Suppressor macrophage treated with lipopolysaccharide for 1 hour (primary cell): ENCODE measurements around the gene CC2D2A.

Experiments
- DNase-seq, 3 donors: peaks; one replicate each; pipeline ENCODE4 v3.0.0-alpha.2; 2020 to 2022

CC2D2A gene

DNA sequence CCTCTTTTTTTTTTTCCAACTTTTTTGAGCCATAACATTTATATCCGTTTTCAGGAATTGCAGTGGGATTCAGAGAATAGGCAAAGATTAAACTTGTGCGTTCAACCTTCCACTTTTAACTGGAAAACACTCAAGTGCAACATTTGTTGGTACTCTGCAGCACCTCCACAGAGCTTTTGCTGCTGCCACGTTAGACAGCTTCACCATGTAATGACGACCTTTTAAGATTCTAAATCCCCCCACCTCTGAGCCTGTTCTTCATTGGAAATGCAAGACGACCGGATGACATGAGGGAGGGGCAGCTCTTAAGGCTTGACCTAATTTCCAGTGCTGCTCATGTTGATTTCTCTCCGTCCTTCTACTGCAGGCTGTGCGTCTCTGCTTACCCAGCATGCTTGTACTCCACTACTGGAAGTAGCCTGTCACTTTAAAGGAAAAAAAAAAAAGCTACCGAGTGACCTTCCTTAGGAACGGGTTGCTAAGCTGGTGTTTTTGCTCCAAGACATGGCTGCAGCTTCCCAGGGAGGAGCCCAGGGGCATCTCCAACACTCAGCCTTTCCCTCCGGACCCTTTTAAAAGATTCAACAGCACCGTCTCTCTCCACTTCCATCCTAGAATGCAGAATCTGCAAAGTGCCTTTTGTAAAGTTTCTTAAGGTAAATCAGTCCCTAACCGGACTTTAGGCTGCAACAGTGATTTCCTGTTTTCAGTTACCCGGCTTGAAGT lies at the start of gene CC2D2A:
Gene CC2D2A, plus strand, starts transcription at position 481 of the 726 bp plus-strand sequence. CDS start 6,051 bp downstream, outside the sequence.
- peak; percentile 32 to 47 (median 40) for DNase-seq

DNA sequence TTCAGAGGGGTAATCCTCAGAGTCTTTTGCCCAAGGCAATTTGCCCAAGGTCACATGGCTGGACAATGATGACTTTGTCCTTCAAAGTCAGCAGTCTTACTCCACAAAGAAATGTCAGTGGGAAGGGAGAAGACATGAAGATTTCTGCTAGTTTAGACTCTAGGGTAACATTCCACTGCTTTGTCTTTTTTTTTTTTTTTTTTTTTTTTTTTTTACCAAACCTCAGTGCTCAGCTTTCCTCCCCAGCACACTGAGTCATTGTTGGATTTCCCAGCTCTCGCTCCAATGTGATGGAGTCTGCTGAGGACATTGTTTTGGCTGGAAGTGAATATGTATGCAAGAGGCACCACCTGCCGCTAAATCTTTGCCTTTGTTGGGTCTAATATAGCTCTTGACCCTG lies 49.0 kb upstream of the CC2D2A start:
- peak; percentile 45 to 64 (median 60) for DNase-seq

DNA sequence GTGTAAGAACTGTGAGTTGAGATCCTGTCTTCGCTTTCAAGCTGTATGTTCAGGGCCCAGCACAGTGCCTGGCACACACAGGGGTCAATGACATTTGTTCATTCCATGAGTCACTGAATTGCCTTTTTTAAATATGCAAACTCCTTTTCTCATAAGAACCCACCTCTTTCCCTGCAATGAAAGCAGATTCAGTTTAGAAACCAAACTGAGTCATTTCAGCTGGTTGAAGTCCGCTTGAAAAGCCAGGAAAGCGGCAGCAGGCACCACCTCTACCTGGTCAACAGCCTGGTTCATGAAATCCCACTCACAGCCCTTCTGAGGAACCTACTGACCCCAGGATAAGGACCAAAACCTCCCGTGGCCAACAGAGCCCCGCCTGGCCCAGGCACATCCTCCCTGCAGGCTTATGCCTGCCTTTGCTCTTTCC lies 46.4 kb upstream of the CC2D2A start:
- DNase-seq = peak in 1 of 3 donors; percentile 28

DNA sequence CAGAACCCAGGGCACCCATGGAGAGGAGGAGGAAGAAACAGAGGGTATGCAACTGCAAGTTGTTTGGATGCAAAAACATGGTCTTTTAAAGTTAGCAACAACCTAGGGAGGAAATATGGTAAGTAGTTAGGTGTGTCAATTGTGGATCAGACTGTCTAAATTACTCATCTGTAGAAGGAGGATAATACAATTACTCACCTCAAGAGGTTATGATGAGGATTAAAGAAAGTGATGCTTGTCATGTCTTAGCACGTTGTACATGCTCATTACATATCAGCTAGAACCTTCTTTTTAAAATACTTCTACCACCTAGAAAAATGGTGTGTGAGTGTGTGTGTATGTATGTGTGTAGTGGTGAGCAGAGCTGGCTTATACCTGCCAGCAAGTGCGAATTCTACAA lies 44.2 kb upstream of the CC2D2A start:
- DNase-seq = no peak

DNA sequence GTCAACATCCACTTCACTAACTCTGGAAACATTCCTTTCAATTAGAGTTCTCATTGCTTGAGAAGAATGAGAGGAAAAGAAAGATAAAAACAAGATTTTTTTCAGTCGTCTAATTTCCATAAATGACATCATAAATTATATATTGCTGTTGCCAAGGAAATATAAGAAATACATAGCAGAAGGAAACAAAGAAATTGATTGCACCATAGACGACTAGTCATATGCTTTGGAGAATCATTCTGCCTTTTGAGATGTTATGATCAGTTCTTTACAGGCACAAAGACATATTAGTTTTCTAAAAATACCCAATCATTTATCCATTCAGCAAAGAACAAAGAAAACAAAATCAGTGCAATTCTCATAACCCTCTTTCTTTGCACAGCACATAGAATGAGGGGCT lies 42.5 kb upstream of the CC2D2A start:
- DNase-seq = peak in 2 of 3 donors; percentile 58 to 73

DNA sequence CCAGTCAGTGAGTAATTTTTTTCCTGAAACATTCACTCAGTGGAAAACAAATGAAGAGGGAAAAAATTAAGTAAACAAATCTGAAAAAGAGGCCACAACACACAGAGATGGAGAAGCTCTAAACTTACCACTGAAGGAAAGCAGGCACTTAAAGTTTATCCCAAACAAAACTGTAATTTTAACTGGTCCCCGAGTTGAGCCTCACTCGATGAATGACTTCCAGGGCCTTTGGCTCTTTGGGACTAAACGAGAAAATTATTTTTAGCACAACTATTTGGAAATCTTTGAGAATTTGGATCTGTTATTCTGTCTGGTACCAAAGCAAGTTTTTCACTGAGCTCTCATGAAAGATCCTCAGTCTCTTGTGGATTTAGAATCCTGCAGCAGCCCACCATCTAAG lies 42.0 kb upstream of the CC2D2A start, which contains the start of gene C1QTNF7:
Gene C1QTNF7, plus strand, starts transcription at position 333 of the 400 bp plus-strand sequence. CDS start 7,711 bp downstream, outside the sequence.
- no peak for DNase-seq

DNA sequence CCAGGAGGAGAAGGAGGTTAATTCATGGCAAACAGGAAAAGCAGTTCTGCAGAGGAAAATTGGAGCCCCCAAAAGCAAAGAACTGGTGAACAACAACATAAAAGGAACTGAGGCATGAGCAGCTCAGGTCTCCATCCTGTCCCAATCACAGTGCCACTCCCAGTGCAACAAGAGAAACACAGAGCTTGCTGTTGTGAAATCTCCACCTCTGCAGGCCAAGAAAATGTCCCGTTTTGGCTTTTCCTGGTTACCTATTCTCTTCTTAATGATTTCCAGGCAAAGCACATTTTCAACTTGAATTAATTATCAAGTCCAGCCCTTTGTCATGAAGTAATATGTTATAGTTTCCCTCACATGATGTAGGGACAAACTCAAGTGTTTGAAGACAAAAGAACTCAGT lies 41.1 kb upstream of the CC2D2A start:
- no peak for DNase-seq

GRCh38 chr4:15434091-15434490 lies 35.6 kb upstream of the CC2D2A start:
- DNase-seq = peak; percentile 26 to 58 (median 41)

DNA sequence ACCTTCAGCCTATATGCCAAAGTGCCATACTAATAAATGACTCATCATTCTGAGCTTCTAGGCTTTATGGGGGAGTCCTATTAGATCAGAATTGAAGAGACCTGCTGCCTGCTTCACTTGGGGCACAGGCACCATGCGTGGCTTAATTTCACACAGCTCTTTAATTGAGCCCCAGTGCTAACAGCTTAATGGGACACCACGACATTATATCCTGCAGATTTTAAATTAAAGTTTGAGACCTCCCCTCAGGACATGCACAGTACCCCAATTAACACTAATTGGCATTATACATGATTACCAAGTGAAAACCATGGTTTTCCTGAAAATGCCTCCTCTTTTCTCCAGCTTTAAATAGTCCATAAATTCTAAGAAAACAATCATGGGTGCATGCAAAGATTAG lies 35.0 kb upstream of the CC2D2A start:
- no peak for DNase-seq

- DNase-seq = no peak
These were observed 33.2 kb upstream of the CC2D2A start for GRCh38 chr4:15436513-15436912.

DNA sequence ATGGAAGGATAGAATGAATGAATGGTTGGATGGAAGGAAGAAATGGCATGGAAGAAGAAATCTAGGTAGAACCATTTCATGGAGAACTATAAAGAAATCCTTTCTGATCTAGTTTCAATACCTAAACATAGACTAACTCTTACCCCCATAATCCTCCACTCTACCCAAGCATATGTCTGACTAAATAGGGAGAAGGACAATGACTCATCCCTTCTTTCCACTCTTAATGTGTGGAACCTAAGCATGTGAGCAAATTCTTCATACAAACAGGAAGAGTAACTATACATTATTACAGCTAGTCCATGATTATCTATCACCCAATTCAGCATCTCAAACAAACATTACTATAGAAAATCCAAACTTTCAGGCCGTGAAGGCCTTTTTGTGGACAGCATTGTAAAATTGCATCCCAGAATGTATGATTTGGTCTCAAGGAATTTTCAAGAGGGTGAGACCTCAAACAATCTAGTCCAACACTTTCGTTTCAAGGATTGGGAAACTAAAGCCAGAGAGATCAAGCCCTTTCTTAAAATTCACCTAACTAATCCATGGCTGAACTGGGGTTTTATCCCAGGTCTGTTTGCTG lies 30.6 kb upstream of the CC2D2A start:
- DNase-seq = peak; percentile 58 to 72 (median 72)

DNA sequence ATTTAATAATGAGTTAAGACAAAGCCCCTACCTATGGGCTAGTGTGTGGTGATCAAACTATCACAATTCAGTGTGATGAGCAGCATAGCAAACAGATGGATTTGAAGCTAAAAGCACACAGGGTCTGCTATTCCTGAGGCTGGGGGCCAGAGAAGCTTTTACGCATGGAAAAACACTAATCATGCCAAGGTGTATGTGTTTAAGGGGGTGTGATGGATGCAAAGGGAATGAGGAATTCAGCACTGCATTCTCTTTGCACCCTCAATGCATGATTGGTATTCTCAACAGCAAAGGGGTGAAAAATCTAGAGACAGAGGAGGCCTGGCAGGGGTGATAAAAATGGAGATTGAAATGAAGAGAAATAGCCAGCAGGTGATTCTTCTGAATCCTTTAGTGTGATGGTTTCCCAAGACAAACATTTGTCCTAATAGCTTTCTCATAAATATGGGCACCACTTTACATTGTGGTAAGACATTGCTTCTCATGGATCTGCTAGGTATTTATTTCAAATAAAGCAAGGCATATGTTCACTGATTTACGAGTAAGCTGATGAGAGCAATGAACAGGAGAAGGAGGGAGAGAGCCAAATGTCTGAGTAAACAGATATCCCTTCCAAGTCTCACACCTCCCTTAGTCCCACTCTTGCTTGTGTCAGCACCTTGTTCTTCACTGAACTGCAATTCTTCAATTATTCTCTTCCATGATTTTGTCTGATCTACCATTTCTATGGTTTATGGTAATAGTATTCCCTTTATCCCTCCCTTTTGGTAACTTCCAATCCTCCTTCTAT lies 26.1 kb upstream of the CC2D2A start:
- no peak for DNase-seq

- no peak for DNase-seq
These were observed 25.4 kb upstream of the CC2D2A start for GRCh38 chr4:15444276-15444675.

DNA sequence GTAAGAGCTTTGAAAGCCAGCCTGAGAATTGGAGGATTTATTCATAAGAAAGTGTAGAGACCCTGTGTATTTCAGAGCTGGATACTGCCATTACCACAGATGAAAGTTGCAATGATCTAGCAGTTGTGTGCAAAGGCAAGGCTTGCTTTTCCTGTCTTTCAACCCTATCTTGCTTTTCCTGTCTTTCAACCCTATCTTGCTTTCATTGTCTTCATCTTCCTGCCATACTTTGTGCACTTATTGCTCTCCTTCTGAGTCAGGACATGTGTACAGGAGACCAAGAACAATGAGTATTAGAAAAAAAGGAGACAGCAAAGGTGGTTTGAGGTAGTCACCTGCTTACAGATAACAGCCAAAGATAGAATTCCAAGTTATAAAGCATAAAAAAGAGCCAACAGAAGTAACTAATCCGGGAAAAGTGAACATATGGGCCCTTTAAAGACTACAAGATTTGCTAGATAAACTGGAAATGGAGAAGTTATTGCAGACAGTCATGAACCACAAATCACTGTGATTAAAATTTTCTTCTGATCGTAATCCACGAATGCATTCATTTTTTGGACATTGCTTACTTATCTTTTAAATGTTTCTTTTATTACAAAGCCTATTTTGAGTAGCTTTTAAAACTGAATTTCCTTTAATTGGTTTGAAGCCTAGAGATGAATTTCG lies 24.7 kb upstream of the CC2D2A start:
- DNase-seq = no peak

DNA sequence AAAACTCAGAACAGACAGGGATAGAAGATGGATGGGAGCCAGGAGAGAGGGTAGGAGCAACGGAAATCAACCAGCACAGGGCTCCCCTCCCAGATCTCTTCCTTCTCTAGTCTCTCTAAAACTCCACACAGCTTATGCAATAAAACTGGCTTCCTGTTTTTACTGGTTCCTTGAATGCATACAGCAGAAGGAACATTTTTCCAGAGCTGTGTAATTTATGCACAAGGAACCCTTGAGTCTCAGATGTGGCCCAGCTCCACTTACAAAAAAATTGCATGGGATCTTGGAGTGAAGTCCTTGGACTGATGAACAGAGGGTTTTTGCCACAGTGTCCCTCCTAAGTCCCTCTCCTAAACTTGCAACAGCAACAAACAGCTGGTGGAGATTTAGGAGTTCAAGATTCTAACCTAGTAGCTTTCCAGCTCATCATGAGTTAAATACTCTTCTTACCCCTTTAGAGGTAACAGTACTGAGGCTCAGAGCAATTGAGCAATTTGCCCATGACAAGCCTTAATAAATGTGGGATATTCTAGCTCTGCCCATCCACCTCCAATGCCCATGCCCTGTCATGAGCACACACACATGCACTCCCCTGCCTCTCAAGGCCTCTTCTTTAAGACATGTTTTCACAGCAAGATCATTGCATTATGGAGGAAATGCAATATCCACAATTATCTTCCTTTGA lies 18.4 kb upstream of the CC2D2A start:
- DNase-seq = peak; percentile 57 to 79 (median 72)

DNA sequence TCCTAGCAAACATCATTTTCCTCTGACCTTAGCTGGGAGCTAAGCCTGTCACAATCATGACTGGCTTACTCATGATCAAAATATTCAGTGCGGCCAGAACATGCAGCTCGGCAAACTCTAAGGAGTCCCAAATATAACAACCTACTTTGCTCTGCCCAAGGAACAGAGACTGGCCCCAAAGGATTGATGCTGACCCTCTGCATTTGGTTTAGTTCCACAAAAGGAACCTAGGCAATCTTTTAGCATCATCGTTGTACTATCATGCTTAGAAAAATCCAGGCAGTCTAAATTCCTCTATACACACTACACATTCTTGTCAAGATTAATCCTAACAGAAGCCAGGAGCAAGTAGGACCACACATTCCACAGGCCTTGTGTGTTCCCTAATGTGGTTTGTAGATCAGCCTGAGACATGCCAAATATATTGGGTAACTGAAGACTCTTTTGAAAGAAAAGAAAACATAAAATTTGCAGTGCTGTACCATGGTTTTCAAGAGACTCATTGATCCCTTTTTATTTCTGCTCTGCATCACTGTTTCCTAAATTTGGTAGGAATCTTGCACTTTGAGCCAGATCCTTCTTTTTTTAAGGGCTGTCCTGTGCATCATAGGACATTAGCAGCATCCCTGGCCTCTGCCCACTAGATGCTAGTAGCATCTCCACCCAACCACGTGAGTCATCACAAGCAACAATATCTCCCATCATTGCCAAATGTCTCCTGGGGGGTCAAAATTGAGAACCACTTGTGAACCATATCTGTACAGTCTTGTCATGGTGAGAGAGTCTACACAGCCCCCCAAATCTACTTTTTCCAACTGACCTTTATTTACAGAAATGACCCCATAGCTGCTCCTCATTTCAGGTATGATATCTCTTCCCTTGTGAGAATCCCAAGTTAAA lies 17.6 kb upstream of the CC2D2A start:
- DNase-seq = no peak

DNA sequence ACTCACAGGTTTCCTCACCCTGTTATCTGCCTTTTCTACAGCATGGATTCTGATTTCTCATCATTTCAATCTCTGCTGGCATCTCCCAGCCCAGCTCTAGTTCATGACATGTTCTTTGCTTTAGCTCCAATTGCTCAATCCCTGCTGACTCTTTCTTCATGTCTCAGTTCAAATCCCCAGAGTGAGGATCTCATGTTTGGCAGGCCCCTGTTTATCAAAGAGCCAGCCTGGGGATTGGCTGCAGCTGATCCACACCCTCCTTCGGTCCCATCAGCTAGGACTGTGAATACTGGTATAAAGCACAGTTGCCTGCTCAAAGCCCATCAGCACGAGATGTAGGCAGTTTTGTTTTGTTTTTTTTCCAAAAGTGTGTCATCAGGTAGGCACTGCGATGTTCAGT lies 14.4 kb upstream of the CC2D2A start:
- DNase-seq = peak in 2 of 3 donors; percentile 33 to 48

GRCh38 chr4:15457406-15458201 lies 12.1 kb upstream of the CC2D2A start:
- peak; percentile 51 to 82 (median 73) for DNase-seq

- no peak for DNase-seq
These were observed 11.1 kb upstream of the CC2D2A start for GRCh38 chr4:15458616-15459015.

- DNase-seq = no peak
These were observed 10.0 kb upstream of the CC2D2A start for GRCh38 chr4:15459706-15460105.
